Epithelial cell of proximal tubule (primary cell): ENCODE data around the gene ANKRD17. TPM values are rescaled to one million over a fixed set of nuclear protein-coding genes. Genes with fewer than 3 reads are reported as not detected.
A peak's percentile ranks its signal among the peaks of the same experiment; 100 is the strongest.

Experiments
- DNase-seq: peaks from one replicate; pipeline ENCODE4 v3.0.0-alpha.2; 2011; ENCODE audit warnings: low read depth
- H3K4me3 ChIP-seq: 2 replicates; pipeline ENCODE4 v1.5.1; 2011; ENCODE audit warnings: low read depth, mild to moderate bottlenecking, low read length
- CTCF ChIP-seq: conservative IDR thresholded peaks from 2 replicates; pipeline ENCODE4 v1.5.1; 2012; ENCODE audit warnings: low read depth, mild to moderate bottlenecking, low read length
- total RNA-seq: library from RNA; depleted of rRNA; stranded (reverse); fragments of >200 nt; gene quantifications from 2 replicates; pipeline ENCODE4 v1.2.3, GENCODE V29; 2015

Gene ANKRD17
- total RNA-seq, 1 donor from 2014 or later, result 25.4 TPM

GRCh38 chr4:73129319-73129718, 129.3 kb downstream of the ANKRD17 start:
- H3K4me3 ChIP-seq, result no peak overlapping the region
- no peak for DNase-seq
- no peak for TF ChIP-seq CTCF

GRCh38 chr4:73127839-73128453, 130.7 kb downstream of the ANKRD17 start:
- TF ChIP-seq CTCF, result peak; percentile 42
- DNase-seq, result no peak
- H3K4me3 ChIP-seq, result no peak overlapping the region

- no peak for TF ChIP-seq CTCF
- no peak for DNase-seq
- no peak overlapping the region for H3K4me3 ChIP-seq
These were observed 149.1 kb downstream of the ANKRD17 start for GRCh38 chr4:73109493-73109892.

GRCh38 chr4:73104695-73105094, 153.9 kb downstream of the ANKRD17 start:
- no peak for TF ChIP-seq CTCF
- H3K4me3 ChIP-seq, result no peak overlapping the region
- no peak for DNase-seq

GRCh38 chr4:73103799-73104503, 154.6 kb downstream of the ANKRD17 start:
- peak; percentile 23 for DNase-seq
- H3K4me3 ChIP-seq, result no peak overlapping the region
- no peak for TF ChIP-seq CTCF

GRCh38 chr4:73099143-73099542, 159.5 kb downstream of the ANKRD17 start:
- H3K4me3 ChIP-seq, result no peak overlapping the region
- DNase-seq, result no peak
- no peak for TF ChIP-seq CTCF

- no peak for TF ChIP-seq CTCF
- H3K4me3 ChIP-seq, result no peak overlapping the region
- DNase-seq, result no peak
These were observed 159.9 kb downstream of the ANKRD17 start for GRCh38 chr4:73098713-73099112.
